ENCODE data around the gene LNPEP. TPM values are rescaled to one million over a fixed set of nuclear protein-coding genes. Genes with fewer than 3 reads are reported as not detected.

LNPEP gene
- total RNA-seq, 1 donor from 2014 or later = 40.8 TPM

DNA sequence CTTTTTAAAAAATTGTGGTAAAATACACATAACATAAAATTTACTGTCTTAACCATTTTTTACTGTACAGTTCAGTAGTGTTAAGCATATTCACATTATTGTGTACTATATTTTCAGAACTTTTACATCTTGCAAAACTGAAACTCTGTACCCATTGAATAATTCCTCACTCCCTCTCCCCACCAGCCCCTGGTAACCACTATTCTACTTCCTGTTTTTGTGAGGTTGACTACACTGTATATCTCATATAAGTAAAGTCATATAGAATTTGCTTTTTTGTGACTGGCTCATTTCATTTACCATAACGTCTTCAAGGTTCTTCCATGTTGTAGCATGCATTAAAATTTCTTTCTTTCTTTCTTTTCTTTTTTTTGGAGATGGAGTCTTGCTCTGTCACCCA, 87.0 kb downstream of the LNPEP start:
- DNase-seq (ENCODE audit: extremely low spot score, unreplicated experiment) = no peak

DNA sequence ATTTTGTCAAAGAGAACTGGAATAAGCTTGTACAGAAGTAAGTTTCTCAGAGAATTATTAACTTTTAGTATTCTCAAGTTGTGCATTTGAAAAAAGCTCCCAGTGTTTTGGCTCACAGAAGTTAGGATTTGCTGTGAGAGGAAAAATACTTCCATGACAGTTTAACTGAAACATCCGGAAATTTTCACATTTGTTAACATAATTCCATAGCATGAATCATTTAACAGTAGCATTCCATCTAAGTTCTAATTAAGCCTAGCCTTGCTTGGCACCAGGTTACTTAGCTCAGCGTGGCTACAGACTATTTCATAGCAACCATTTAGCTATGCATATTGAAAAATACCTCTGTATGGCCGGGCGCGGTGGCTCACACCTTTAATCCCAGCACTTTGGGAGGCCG, 90.8 kb downstream of the LNPEP start:
- Mint-ChIP-seq H3K36me3 (ENCODE audit: unreplicated experiment) (peaks cover 54% of the 10 kb centered on the region), H3K27me3 (ENCODE audit: unreplicated experiment) (no peaks in the 10 kb centered on the region), H3K4me1 (ENCODE audit: unreplicated experiment) (no peaks in the 10 kb centered on the region), H3K9me3 (ENCODE audit: unreplicated experiment) (no peaks in the 10 kb centered on the region), H3K27ac (ENCODE audit: unreplicated experiment) (no peak overlapping the region), H3K4me3 (ENCODE audit: unreplicated experiment) (no peak overlapping the region)
- no peak for DNase-seq (ENCODE audit: extremely low spot score, unreplicated experiment)
- TF ChIP-seq, protein P1, sequence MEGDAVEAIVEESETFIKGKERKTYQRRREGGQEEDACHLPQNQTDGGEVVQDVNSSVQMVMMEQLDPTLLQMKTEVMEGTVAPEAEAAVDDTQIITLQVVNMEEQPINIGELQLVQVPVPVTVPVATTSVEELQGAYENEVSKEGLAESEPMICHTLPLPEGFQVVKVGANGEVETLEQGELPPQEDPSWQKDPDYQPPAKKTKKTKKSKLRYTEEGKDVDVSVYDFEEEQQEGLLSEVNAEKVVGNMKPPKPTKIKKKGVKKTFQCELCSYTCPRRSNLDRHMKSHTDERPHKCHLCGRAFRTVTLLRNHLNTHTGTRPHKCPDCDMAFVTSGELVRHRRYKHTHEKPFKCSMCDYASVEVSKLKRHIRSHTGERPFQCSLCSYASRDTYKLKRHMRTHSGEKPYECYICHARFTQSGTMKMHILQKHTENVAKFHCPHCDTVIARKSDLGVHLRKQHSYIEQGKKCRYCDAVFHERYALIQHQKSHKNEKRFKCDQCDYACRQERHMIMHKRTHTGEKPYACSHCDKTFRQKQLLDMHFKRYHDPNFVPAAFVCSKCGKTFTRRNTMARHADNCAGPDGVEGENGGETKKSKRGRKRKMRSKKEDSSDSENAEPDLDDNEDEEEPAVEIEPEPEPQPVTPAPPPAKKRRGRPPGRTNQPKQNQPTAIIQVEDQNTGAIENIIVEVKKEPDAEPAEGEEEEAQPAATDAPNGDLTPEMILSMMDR (IDR thresholded peaks at IDR 0.05) = no peak

More for the DNA sequence above, 87.0 kb downstream of the LNPEP start:
- Mint-ChIP-seq H3K36me3 (ENCODE audit: unreplicated experiment) (peaks cover 46% of the 10 kb centered on the region), H3K4me3 (ENCODE audit: unreplicated experiment) (no peak overlapping the region), H3K9me3 (ENCODE audit: unreplicated experiment) (no peaks in the 10 kb centered on the region), H3K27me3 (ENCODE audit: unreplicated experiment) (no peaks in the 10 kb centered on the region), H3K4me1 (ENCODE audit: unreplicated experiment) (peaks cover 4% of the 10 kb centered on the region), H3K27ac (ENCODE audit: unreplicated experiment) (no peak overlapping the region)
- TF ChIP-seq, protein P1 (IDR thresholded peaks at IDR 0.05) = no peak

DNA sequence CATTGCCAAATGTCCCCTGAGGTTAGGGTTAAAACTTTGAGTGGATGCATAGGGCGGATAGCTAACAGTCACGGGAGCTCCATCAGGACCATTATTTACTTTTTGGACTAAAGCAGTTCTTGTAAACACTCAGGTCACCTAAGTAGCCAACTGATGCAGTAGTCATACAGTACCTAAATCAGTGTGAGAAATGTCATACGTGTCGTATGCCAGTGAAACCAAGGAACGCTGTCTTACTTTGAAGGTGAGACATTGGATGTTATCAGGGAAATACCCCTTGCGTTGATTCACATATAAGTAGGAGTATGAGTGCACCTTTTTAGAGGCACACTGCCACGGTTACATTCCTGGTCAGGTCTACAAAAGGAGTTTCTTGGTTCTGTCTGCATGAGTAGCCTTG, 101.9 kb downstream of the LNPEP start:
- no peaks in the 10 kb centered on the region for H3K27me3 Mint-ChIP-seq (ENCODE audit: unreplicated experiment)
- no peaks in the 10 kb centered on the region for H3K4me1 Mint-ChIP-seq (ENCODE audit: unreplicated experiment)
- DNase-seq (ENCODE audit: extremely low spot score, unreplicated experiment) = no peak
- H3K36me3 Mint-ChIP-seq (ENCODE audit: unreplicated experiment) = peaks cover 25% of the 10 kb centered on the region
- H3K4me3 Mint-ChIP-seq (ENCODE audit: unreplicated experiment) = no peak overlapping the region
- no peak overlapping the region for H3K27ac Mint-ChIP-seq (ENCODE audit: unreplicated experiment)
- H3K9me3 Mint-ChIP-seq (ENCODE audit: unreplicated experiment) = no peaks in the 10 kb centered on the region
- TF ChIP-seq, protein P1 (IDR thresholded peaks at IDR 0.05) = no peak

DNA sequence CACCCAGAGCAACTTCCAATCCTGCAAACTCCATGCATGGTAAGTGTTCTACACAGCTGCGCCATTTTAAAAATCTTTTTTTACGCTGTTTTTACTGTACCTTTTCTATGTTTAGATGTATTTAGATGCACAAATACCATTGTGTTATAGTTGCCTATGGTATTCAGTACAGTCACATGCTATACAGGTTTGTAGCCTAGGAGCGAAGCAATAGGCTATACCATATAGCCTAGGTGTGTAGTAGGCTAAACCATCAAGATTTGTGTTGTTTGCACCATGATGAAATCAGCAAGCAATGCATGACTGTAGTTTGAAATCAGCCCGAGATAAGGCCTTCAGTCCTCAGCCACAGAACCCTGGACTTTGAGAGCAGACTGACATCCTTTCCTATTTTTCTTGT, 105.4 kb downstream of the LNPEP start:
- Mint-ChIP-seq H3K27me3 (ENCODE audit: unreplicated experiment) (no peaks in the 10 kb centered on the region), H3K4me1 (ENCODE audit: unreplicated experiment) (peaks cover 9% of the 10 kb centered on the region), H3K27ac (ENCODE audit: unreplicated experiment) (no peak overlapping the region), H3K4me3 (ENCODE audit: unreplicated experiment) (no peak overlapping the region), H3K36me3 (ENCODE audit: unreplicated experiment) (peaks cover 7% of the 10 kb centered on the region), H3K9me3 (ENCODE audit: unreplicated experiment) (no peaks in the 10 kb centered on the region)
- TF ChIP-seq, protein P1 (IDR thresholded peaks at IDR 0.05) = no peak
- no peak for DNase-seq (ENCODE audit: extremely low spot score, unreplicated experiment)

DNA sequence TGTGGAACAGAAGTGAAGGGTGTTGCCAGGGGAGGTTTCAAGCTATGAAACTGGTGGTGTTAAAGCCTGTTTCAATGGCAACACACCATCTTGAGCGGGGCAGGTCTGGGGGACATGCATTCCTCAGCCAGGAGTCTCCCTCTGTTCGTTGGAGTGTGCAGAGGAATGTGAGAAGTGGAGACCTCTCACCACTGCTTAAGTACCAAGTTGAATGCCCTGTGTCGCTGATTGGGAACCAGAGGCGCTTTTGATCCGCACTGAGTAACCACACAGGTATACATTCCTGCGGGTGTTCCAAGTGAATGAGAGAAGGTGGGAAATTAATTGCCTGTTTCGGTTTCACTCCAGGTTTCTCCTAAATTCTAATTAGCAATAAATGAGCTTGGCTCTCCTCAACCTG, 107.1 kb downstream of the LNPEP start:
- TF ChIP-seq, protein P1 (IDR thresholded peaks at IDR 0.05) = no peak
- no peaks in the 10 kb centered on the region for H3K9me3 Mint-ChIP-seq (ENCODE audit: unreplicated experiment)
- H3K36me3 Mint-ChIP-seq (ENCODE audit: unreplicated experiment) = peaks cover 3% of the 10 kb centered on the region
- no peak for DNase-seq (ENCODE audit: extremely low spot score, unreplicated experiment)
- no peak overlapping the region for H3K4me3 Mint-ChIP-seq (ENCODE audit: unreplicated experiment)
- H3K27ac Mint-ChIP-seq (ENCODE audit: unreplicated experiment) = no peak overlapping the region
- peaks cover 14% of the 10 kb centered on the region for H3K4me1 Mint-ChIP-seq (ENCODE audit: unreplicated experiment)
- H3K27me3 Mint-ChIP-seq (ENCODE audit: unreplicated experiment) = peaks cover under 1% of the 10 kb centered on the region

All from osteocyte (in vitro differentiated cells).